ENCODE measurements around the gene FGF14.

- TF ChIP-seq POLR2A (IDR thresholded peaks at IDR 0.05; ENCODE audit: low read depth, low read length) (no peak), EZH2 (IDR thresholded peaks at IDR 0.05; ENCODE audit: borderline replicate concordance, low read depth, low read length, severe bottlenecking) (no peak), MYC (IDR thresholded peaks at IDR 0.05; ENCODE audit: low read depth, low read length) (no peak)
- TF ChIP-seq, protein P1, sequence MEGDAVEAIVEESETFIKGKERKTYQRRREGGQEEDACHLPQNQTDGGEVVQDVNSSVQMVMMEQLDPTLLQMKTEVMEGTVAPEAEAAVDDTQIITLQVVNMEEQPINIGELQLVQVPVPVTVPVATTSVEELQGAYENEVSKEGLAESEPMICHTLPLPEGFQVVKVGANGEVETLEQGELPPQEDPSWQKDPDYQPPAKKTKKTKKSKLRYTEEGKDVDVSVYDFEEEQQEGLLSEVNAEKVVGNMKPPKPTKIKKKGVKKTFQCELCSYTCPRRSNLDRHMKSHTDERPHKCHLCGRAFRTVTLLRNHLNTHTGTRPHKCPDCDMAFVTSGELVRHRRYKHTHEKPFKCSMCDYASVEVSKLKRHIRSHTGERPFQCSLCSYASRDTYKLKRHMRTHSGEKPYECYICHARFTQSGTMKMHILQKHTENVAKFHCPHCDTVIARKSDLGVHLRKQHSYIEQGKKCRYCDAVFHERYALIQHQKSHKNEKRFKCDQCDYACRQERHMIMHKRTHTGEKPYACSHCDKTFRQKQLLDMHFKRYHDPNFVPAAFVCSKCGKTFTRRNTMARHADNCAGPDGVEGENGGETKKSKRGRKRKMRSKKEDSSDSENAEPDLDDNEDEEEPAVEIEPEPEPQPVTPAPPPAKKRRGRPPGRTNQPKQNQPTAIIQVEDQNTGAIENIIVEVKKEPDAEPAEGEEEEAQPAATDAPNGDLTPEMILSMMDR (IDR thresholded peaks at IDR 0.05; ENCODE audit: extremely low read depth in 1 of 2, insufficient read depth in 1 of 2, low read depth in 1 of 2, low read length in 2 of 2), result no peak
- TF ChIP-seq, protein P2, sequence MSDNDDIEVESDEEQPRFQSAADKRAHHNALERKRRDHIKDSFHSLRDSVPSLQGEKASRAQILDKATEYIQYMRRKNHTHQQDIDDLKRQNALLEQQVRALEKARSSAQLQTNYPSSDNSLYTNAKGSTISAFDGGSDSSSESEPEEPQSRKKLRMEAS (IDR thresholded peaks at IDR 0.05; ENCODE audit: insufficient read depth, insufficient read length), result no peak
Measured at GRCh38 chr13:101690871-101691270, 711.0 kb downstream of the FGF14 start.
